T-helper 22 cell (primary cell): ENCODE results near the gene KCND2.

ENCODE experiments used
- DNase-seq: peaks from one replicate; pipeline ENCODE4 v3.0.0-alpha.2; 2020; ENCODE audit warnings: low read depth

The KCND2 gene

DNA sequence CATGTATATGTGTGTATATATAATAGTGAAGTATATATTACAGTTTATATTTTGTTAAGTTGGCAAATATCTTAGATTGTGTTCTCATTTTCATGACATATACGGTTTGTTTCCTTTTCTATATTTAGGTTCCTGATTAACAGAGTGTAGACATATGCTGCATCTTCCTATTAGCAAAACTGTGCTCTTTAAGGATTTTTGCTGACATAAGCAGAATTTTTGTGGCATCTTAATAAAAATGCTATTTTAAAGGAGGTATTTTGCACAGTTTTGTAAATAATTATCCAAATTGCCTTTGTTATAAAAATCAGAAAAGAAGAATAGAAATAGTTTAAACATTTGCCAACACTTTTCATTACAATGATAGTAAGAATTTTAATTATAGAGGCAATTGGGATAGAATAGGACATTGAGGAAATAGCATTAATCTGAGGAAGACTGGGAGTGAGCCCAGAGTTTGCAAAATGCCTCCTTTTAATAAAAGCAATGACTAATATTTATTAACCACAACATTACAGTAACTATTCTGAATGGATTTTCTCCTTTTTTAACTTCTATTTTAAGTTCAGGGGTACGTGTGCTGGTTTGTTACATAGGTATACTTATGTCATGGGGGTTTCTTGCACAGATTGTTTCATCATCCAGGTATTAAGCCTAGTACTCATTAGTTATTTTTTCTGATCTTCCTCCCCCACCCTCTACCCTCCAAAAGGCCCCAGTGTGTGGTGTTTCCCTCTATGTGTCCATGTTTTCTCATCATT, 38.2 kb downstream of the KCND2 start:
- no peak for DNase-seq

- no peak for DNase-seq
Observed at GRCh38 chr7:120320218-120320961, 47.4 kb downstream of the KCND2 start.

- DNase-seq: no peak
Observed at GRCh38 chr7:120327054-120327453, 54.1 kb downstream of the KCND2 start.

GRCh38 chr7:120332433-120332832, 59.5 kb downstream of the KCND2 start:
- DNase-seq: no peak

DNA sequence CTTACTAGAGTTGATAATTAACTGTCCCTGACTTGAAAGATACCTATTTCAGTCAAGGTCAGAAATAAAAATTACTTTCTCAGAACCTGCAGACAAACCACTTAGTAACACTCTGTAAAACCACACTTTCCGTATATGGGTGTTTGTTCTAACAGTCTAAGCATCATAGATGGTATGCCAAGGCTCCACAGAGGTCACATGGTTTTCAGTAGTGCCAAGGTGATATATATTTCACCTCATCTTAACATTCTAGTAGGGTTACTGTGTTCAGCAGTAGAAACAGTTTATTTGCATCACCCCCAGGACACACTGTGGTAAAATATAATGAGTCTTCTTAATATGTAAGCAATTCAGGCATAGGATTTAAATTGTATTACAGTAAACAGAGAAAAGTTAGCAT, 61.5 kb downstream of the KCND2 start:
- DNase-seq: no peak

- no peak for DNase-seq
Observed at GRCh38 chr7:120337308-120337907, 64.4 kb downstream of the KCND2 start.

DNA sequence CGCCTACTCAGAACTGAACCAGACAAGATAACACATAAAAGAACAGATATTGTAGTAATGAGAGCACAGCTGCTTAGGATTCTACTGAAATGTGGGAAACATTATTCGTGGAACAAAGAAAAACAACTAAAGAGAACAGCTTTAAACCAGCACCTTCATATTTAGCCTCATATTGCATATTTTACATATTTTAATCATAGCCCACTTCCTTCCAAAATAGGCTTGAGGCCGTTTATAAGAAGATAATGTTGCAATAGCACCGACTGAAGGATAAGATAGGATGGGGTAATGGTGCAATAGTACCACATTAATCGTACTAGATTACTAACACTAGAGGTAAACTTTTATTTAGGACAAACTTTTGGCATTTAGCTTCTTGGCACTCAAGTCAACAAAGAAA, 71.3 kb downstream of the KCND2 start:
- DNase-seq: no peak

DNA sequence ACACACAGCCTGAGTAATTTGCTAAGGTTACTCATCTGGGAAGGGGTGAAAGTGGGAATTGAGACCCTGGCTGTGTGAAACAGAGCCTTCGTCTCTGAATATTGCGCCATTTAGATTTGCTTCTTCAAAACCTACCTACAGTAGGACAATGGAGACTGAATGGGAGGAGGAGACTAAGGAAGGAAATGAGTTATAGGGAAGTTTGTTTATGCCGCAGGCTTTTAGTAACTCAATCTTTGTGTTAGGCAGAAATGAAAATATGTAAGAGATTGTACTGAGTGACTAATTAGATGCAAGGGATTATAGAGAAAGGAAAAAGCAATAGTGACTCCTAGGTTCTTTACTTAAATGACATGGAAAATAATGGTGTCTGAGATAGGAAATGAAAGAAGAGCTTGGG, 80.2 kb downstream of the KCND2 start:
- no peak for DNase-seq

GRCh38 chr7:120360918-120361317, 87.9 kb downstream of the KCND2 start:
- DNase-seq: no peak

DNA sequence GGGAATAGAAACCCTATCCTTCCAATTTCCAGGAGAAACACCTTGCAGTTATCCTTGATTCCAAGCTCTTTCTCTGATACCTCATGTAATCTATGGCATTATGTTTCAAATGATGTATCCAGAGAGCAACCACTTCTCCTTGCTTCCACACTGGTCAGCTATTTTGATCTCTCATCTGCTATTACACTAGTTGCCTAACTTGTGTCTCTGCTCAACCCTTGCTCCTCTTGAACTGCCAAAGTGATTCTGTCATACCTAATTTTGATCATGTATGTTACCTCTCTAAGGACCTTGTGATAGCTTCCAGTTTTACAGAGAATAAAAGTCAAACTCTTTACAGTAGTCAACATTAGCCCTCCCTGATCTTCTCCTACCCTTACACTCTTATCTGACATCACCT, 90.4 kb downstream of the KCND2 start:
- DNase-seq: no peak

DNA sequence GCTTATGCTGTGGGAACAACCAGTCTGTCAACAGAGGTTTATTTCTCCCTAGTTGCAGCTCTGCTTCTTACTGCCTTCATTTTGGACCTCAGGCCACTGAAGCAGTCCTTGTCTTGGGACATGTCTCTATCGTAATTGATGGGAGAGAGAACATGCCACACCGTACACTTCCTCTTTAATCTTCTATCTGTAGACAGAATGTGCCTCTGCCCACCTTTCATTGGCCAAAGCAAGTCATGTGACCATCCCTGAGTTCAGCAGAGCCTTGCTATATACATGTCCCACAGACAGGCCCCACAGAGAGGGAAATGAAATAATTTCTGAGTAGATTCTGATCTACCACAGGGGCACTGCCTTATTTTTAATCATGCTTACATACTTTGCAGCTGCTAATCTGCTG, 98.0 kb downstream of the KCND2 start:
- DNase-seq: no peak

DNA sequence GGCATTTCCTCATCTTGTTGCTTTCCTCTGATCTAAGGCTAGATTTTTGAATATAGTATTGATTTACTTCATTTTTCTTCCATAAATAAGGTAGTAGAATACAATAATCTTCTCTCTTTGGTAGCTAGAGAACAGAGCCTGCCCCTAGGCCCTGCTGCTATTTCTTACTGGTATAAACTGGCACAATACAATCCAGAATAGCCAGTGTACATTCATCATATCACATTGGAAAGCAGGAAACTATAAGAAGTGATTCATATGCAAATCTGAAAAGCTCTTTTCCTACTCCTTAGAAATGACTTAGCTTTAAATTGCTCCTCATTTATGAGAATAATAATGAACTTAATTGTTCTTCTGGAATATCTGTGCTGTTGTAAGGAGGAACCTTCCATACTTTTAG, 100.2 kb downstream of the KCND2 start:
- no peak for DNase-seq

DNA sequence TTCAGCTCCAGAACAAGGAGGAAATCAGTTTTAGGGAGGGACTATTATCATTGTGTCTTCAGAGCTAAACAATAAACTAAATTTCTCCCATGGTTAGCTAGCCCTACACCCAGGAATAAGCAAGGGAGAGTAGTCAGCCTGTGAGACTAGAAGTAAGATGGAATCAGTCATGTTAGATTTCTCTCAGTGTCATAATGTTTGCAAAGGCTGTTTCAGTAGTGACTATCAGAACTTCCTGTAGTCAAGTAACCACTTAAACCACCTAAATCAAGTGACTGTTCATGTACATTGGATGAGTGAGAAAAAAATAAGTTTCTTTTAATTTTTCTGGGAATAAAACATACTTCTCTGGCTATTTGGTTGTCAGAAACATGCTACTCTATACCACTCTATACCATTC, 121.6 kb downstream of the KCND2 start:
- DNase-seq: no peak

GRCh38 chr7:120395526-120396019, 122.6 kb downstream of the KCND2 start:
- DNase-seq: no peak

DNA sequence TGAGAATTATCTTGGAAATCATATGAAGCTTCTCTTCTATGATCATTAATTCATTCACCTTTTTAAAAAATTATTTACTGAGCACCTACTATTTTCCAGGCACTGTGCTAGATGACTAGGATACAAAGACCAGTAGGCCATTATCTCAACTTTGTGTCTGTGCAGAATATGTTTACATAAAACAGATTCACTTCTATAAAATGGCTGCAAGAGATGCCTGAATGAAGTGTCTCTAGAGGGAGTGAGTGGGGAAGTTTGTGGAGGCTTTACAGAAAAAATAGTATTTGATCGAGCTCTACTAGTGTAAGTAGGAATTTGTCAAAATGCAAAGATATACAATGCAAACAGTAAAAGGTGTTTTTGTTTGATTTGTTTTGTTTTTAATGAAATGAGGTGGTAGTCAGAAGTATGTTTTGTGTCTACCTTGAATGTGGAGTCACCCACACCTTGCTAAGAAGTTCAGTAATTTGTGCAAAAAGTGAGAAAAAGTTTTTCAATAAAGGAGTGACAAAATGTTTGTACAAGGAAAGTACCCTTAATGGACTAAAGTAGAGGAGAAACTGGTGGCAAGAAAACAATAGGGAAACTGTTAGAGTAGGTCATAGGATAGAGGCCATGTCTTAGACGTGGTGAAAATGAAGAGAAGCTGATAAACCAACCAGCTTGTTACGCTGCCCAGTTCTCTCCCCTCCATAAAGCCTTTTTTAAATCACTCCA, 125.5 kb downstream of the KCND2 start:
- DNase-seq: no peak

GRCh38 chr7:120400806-120401455, 128.0 kb downstream of the KCND2 start:
- no peak for DNase-seq

DNA sequence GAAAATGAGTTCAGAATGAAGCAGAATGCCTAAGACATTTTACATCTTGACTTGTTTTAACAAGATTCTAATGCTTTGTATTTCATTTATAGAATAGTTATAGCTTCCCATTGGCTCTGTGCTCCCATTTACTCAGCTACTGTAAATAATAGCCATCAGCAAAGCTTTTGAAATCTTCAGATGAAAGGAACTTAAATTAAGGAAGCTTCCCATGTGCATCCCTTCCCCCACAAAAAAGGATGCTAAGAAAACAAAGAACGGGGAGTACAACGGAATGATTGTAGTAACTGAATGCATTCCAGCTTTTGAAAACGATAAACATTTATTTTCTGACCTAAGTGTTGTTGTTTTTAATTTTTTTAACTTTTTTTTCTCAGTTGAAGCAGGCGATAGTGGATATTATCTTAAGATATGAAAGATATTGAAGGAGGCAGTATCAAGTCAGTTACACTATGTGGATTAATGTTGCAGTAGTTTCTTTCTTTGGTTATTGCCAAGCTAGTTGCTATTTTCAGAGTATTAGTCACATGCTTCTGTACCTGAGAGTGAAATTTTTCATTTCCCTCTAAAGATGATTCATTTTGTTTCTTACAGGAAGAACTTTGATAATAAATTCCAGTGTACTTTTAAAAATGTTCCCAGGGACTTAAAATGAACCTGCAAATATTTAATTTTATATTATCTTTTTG, 129.2 kb downstream of the KCND2 start:
- DNase-seq: no peak

DNA sequence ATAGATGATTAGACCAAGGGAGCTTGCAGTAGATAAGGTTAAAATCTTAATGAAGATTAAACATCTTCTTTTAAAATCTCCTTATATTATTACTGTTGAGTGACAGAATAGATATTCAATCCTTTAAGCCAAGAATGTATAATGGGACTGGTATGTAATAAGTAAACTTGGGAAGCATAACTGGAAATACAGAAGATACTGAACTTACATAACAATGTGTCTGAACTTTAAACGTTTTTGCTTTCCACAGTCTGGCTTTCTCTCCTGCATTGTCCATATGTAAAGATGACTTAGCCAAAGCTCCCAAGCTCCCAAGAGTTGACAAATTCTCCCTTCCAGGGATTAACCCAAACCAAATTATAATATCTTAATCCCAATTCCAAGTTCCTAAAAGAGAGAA, 129.8 kb downstream of the KCND2 start:
- no peak for DNase-seq

GRCh38 chr7:120404042-120404441, 131.1 kb downstream of the KCND2 start:
- DNase-seq: no peak

GRCh38 chr7:120405652-120406051, 132.7 kb downstream of the KCND2 start:
- DNase-seq: no peak

DNA sequence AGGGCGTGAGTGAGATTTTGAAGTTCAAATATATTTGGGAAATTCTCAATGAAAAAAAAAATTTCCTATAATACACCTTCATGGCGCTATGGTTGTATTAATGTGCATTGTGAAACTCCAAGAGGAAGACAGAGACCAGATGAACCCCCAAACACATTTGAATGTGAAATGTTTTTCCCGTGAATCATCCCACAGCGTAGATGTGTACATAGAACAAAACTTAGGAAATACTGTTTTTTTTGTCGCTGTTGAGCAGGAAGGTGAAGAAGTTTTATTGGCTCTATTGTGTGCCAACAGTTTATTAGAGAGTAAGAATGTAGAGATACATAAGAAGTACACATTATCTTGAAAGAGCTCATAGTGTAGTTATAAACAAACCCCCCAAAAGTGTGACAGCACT, 134.0 kb downstream of the KCND2 start:
- DNase-seq: no peak
